ENCODE measurements around the gene TMEM229B. TPM values are rescaled to one million over a fixed set of nuclear protein-coding genes. Genes with fewer than 3 reads are reported as not detected.

Gene TMEM229B
- polyA plus RNA-seq, 1 of the 3 experiments (the other 2 are of a cell fraction) = 0.16 TPM

DNA sequence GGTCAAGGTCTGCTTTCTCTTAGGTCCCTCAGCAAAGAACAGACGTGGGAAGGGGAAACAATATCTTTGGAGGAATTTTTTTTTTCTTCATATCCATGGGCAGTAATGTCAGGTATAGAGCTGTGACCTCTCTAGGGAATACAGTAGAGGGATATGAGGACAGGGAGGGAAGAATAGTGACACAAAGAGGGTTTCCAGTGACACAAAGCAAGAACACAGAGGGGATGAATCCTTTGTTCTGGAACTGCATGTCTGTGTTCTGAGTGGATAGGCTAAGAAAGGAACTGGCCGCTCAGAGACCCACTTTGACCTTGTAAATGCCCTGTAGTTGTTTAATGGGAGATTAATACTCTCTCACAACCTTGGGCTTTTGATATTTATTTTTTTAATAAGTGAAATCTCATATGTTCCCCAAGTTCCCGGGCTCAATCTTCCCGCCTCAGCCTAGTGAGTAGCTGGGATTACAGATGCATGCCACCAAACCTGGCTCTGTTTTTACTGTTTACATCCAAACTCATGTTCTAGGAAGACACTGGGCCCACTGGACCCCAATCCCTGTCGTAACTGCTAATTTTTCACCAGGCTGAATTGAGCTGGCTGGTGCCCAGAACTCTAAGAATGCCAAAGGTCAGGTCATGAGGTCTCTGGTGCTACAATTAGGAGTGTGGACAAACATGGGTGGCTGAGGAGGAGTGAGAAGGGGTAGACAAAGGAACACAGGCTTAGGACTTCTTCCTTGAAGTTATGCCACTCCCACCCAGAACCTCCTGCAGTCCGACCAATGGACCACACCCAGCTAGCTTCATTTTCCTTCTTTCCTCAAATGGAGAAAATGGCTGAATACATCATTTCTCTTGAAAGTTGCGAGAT lies 35.5 kb upstream of the TMEM229B start:
- Histone ChIP-seq H2AFZ (ENCODE audit: low read depth) (no peak overlapping the region), H3K36me3 (replicated peaks in 1 of 2; ENCODE audit: control insufficient read depth in 1 of 2, insufficient read depth in 2 of 2, low read length in 1 of 2) (no peaks in the 10 kb centered on the region), H3K4me3 (ENCODE audit: low read depth in 2 of 2, low read length in 1 of 2) (no peak overlapping the region), H3K4me1 (ENCODE audit: control insufficient read depth in 1 of 2, insufficient read depth in 2 of 2, low read depth in 1 of 2, low read length in 1 of 2) (no peaks in the 10 kb centered on the region; a peak in 1 of 4 replicates), H3K9me2 (no peaks in the 10 kb centered on the region), H3K27ac (ENCODE audit: low read depth in 2 of 2, low read length in 1 of 2) (no peak overlapping the region), H3K9ac (no peak overlapping the region), H4K20me1 (ENCODE audit: insufficient read depth) (no peaks in the 10 kb centered on the region), H3K4me2 (no peak overlapping the region), H3K79me2 (ENCODE audit: insufficient read depth) (no peaks in the 10 kb centered on the region), H3F3A (replicated peaks; ENCODE audit: insufficient read depth) (no peaks in the 10 kb centered on the region), H3K27me3 (ENCODE audit: insufficient read depth) (peaks cover 24% of the 10 kb centered on the region; the same call in 1 of the 2 replicates), H3K9me3 (no peaks in the 10 kb centered on the region)
- POLR2A ChIA-PET = no interaction called here
- CTCF ChIA-PET = interaction anchor here (1.0 to 5.8 kb wide), 2 partner anchors 49 to 194 kb away, joined by 3 to 237 read pairs; no protein-coding TSS in a partner anchor
- TF ChIP-seq, protein P1, sequence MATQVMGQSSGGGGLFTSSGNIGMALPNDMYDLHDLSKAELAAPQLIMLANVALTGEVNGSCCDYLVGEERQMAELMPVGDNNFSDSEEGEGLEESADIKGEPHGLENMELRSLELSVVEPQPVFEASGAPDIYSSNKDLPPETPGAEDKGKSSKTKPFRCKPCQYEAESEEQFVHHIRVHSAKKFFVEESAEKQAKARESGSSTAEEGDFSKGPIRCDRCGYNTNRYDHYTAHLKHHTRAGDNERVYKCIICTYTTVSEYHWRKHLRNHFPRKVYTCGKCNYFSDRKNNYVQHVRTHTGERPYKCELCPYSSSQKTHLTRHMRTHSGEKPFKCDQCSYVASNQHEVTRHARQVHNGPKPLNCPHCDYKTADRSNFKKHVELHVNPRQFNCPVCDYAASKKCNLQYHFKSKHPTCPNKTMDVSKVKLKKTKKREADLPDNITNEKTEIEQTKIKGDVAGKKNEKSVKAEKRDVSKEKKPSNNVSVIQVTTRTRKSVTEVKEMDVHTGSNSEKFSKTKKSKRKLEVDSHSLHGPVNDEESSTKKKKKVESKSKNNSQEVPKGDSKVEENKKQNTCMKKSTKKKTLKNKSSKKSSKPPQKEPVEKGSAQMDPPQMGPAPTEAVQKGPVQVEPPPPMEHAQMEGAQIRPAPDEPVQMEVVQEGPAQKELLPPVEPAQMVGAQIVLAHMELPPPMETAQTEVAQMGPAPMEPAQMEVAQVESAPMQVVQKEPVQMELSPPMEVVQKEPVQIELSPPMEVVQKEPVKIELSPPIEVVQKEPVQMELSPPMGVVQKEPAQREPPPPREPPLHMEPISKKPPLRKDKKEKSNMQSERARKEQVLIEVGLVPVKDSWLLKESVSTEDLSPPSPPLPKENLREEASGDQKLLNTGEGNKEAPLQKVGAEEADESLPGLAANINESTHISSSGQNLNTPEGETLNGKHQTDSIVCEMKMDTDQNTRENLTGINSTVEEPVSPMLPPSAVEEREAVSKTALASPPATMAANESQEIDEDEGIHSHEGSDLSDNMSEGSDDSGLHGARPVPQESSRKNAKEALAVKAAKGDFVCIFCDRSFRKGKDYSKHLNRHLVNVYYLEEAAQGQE (IDR thresholded peaks at IDR 0.05; ENCODE audit: low read depth, low read length) = no peak
- TF ChIP-seq YY1 (IDR thresholded peaks at IDR 0.05; ENCODE audit: low read depth) (no peak), RXRA (IDR thresholded peaks at IDR 0.05; ENCODE audit: borderline replicate concordance, low read depth) (no peak), TCF12 (IDR thresholded peaks at IDR 0.05) (no peak), EP300 (IDR thresholded peaks at IDR 0.05; ENCODE audit: borderline replicate concordance in 1 of 2, low read depth in 1 of 2, low read length in 1 of 2) (no peak), CHD2 (IDR thresholded peaks at IDR 0.05; ENCODE audit: low read length, partially characterized antibody) (no peak), TEAD4 (IDR thresholded peaks at IDR 0.05; ENCODE audit: borderline replicate concordance, insufficient read depth) (no peak), TAF1 (IDR thresholded peaks at IDR 0.05; ENCODE audit: borderline replicate concordance, low read depth, low read length) (no peak), NRF1 (IDR thresholded peaks at IDR 0.05; ENCODE audit: low read depth, low read length) (no peak)
- TF ChIP-seq, protein P2, sequence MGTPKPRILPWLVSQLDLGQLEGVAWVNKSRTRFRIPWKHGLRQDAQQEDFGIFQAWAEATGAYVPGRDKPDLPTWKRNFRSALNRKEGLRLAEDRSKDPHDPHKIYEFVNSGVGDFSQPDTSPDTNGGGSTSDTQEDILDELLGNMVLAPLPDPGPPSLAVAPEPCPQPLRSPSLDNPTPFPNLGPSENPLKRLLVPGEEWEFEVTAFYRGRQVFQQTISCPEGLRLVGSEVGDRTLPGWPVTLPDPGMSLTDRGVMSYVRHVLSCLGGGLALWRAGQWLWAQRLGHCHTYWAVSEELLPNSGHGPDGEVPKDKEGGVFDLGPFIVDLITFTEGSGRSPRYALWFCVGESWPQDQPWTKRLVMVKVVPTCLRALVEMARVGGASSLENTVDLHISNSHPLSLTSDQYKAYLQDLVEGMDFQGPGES (IDR thresholded peaks at IDR 0.05; ENCODE audit: low read depth, low read length) = no peak
- TF ChIP-seq, protein P3, sequence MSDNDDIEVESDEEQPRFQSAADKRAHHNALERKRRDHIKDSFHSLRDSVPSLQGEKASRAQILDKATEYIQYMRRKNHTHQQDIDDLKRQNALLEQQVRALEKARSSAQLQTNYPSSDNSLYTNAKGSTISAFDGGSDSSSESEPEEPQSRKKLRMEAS (IDR thresholded peaks at IDR 0.05; ENCODE audit: low read depth) = no peak
- no peak for DNase-seq
- 56% methylated on average over 7 of the region's 7 CpGs for WGBS (ENCODE audit: low lambda C conversion rate)

Measured in SK-N-SH (cell line).